PC-3 (cell line): ENCODE results near the gene AGAP1. TPM values are rescaled to one million over a fixed set of nuclear protein-coding genes. Genes with fewer than 3 reads are reported as not detected.

Source experiments
- ATAC-seq: fragments of 200-7000 bp; cut with Tn5 transposase; 2 replicates; pipeline ENCODE4 v1.9.1; 2020; ENCODE audit warnings: mild to moderate bottlenecking, moderate library complexity
- BruUV-seq: library from RNA; stranded (reverse); fragments of 400-500 nt; replicated peaks from 2 replicates; lab custom pipeline; 2021; lab: Mats Ljungman, UMichigan
- CTCF ChIA-PET: fragments of 300-600 bp; sonication (Branson Sonifier 250); formaldehyde crosslinking; loops from one replicate; lab custom pipeline; 2022; ENCODE audit warnings: antibody characterized with exemption; lab: Charles Lee
- POLR2A ChIA-PET: fragments of 300-600 bp; sonication (Branson Sonifier 250); formaldehyde crosslinking; loops from one replicate; lab custom pipeline; 2022; ENCODE audit warnings: antibody characterized with exemption; ENCODE audit not compliant: unreplicated experiment; lab: Charles Lee
- DNase-seq: peaks from one replicate; pipeline ENCODE4 v3.0.0-alpha.2; 2015
- H2AFZ ChIP-seq: fragments of 300-600 bp; sonication (generic); 2 replicates; pipeline ENCODE4 v1.6.0; 2016; ENCODE audit warnings: antibody characterized with exemption, low read length
- H3F3A ChIP-seq: fragments of 300-600 bp; sonication (generic); one replicate; pipeline ENCODE4 v1.6.0; 2017; ENCODE audit warnings: antibody characterized with exemption, low read length, control low read depth, mild to moderate bottlenecking; ENCODE audit not compliant: unreplicated experiment
- H3K27ac ChIP-seq: fragments of 300-600 bp; sonication (generic); 2 replicates; pipeline ENCODE4 v1.5.1; 2016; ENCODE audit warnings: mild to moderate bottlenecking, low read length
- H3K27me3 ChIP-seq: fragments of 300-600 bp; sonication (generic); 2 replicates; pipeline ENCODE4 v1.6.1; 2016; ENCODE audit warnings: low read length, mixed read lengths
- H3K36me3 ChIP-seq: fragments of 300-600 bp; sonication (generic); 2 replicates; pipeline ENCODE4 v1.6.1; 2016; ENCODE audit warnings: low read depth, mixed run types, low read length, mixed read lengths
- H3K4me1 ChIP-seq: fragments of 300-600 bp; sonication (generic); 2 replicates; pipeline ENCODE4 v1.5.1; 2016; ENCODE audit warnings: low read length; ENCODE audit not compliant: insufficient read depth
- H3K4me2 ChIP-seq: fragments of 300-600 bp; sonication (generic); 2 replicates; pipeline ENCODE4 v1.6.0; 2016; ENCODE audit warnings: low read length
- H3K4me3 ChIP-seq: fragments of 300-600 bp; sonication (generic); 2 replicates; pipeline ENCODE4 v1.5.1; 2016; ENCODE audit warnings: mild to moderate bottlenecking, low read length, mixed read lengths
- H3K79me2 ChIP-seq: fragments of 300-600 bp; sonication (generic); 2 replicates; pipeline ENCODE4 v1.6.1; 2017; ENCODE audit warnings: low read length, mixed read lengths
- H3K9ac ChIP-seq: fragments of 300-600 bp; sonication (generic); 2 replicates; pipeline ENCODE4 v1.6.0; 2016; ENCODE audit warnings: mild to moderate bottlenecking, low read length
- H3K9me2 ChIP-seq: fragments of 300-600 bp; sonication (generic); replicated peaks from 2 replicates; pipeline ENCODE4 v1.6.1; 2016; ENCODE audit warnings: mixed run types, low read length, mixed read lengths
- H3K9me3 ChIP-seq: fragments of 300-600 bp; sonication (generic); 2 replicates; pipeline ENCODE4 v1.6.1; 2016; ENCODE audit warnings: low read length, mixed read lengths
- H4K20me1 ChIP-seq: fragments of 300-600 bp; sonication (generic); 2 replicates; pipeline ENCODE4 v1.6.1; 2016; ENCODE audit warnings: low read length, mixed read lengths
- CTCF ChIP-seq: fragments of 300-600 bp; sonication (generic); conservative IDR thresholded peaks from 2 replicates; pipeline ENCODE4 v1.5.1; 2017; ENCODE audit warnings: antibody characterized with exemption, low read depth, mild to moderate bottlenecking, low read length
- EZH2 ChIP-seq: fragments of 300-600 bp; sonication (generic); IDR thresholded peaks from one replicate; pipeline ENCODE4 v1.6.1; 2017; ENCODE audit warnings: antibody characterized with exemption, mild to moderate bottlenecking, low read length; ENCODE audit not compliant: unreplicated experiment
- EZH2phosphoT487 ChIP-seq: fragments of 300-600 bp; sonication (generic); IDR thresholded peaks from 2 replicates; pipeline ENCODE4 v1.6.1; 2018; ENCODE audit warnings: mild to moderate bottlenecking, antibody characterized with exemption, low read length, borderline replicate concordance
- intact Hi-C: fragments of 100-400 bp; cut with micrococcal nuclease; formaldehyde crosslinking; loops from 2 replicates; pipeline ENCODE4 v1.9.0; 2023
- total RNA-seq: library from RNA; depleted of rRNA; stranded (reverse); fragments of >200 nt; gene quantifications from 2 replicates; pipeline ENCODE4 v1.2.3, GENCODE V29; 2014

The AGAP1 gene
- total RNA-seq, 1 experiment from 2014 or later, result 31.0 TPM

GRCh38 chr2:236085647-236086046 lies 591.8 kb downstream of the AGAP1 start:
- Histone ChIP-seq H3F3A (no peaks in the 10 kb centered on the region), H3K4me1 (peaks cover 19% of the 10 kb centered on the region), H3K9me2 (no peaks in the 10 kb centered on the region), H4K20me1 (no peaks in the 10 kb centered on the region), H2AFZ (no peak overlapping the region), H3K36me3 (no peaks in the 10 kb centered on the region), H3K27ac (no peak overlapping the region), H3K9ac (no peak overlapping the region), H3K27me3 (no peaks in the 10 kb centered on the region), H3K4me2 (no peak overlapping the region), H3K79me2 (no peaks in the 10 kb centered on the region), H3K4me3 (no peak overlapping the region), H3K9me3 (no peaks in the 10 kb centered on the region)
- intact Hi-C loops, result no loop called here
- TF ChIP-seq CTCF (no peak), EZH2phosphoT487 (no peak), EZH2 (no peak)
- BruUV-seq, result no TSS peak
- ChIA-PET CTCF (no interaction called here), POLR2A (no interaction called here)
- DNase-seq (no peak), ATAC-seq (no peak)

GRCh38 chr2:236086403-236086970 lies 592.6 kb downstream of the AGAP1 start:
- H3K9me3 ChIP-seq, result no peaks in the 10 kb centered on the region
- no peaks in the 10 kb centered on the region for H4K20me1 ChIP-seq
- no peaks in the 10 kb centered on the region for H3F3A ChIP-seq
- no peak overlapping the region for H2AFZ ChIP-seq
- no peak for DNase-seq
- intact Hi-C loops, result no loop called here
- H3K27me3 ChIP-seq, result no peaks in the 10 kb centered on the region
- ChIA-PET POLR2A (no interaction called here), CTCF (no interaction called here)
- H3K36me3 ChIP-seq, result no peaks in the 10 kb centered on the region
- no peaks in the 10 kb centered on the region for H3K79me2 ChIP-seq
- H3K4me3 ChIP-seq, result no peak overlapping the region
- no peak overlapping the region for H3K4me2 ChIP-seq
- no peak overlapping the region for H3K27ac ChIP-seq
- no TSS peak for BruUV-seq
- peaks cover 16% of the 10 kb centered on the region for H3K4me1 ChIP-seq
- no peaks in the 10 kb centered on the region for H3K9me2 ChIP-seq
- no peak overlapping the region for H3K9ac ChIP-seq
- ATAC-seq, result no peak
- TF ChIP-seq EZH2phosphoT487 (no peak), CTCF (no peak), EZH2 (no peak)

GRCh38 chr2:236086971-236087465 lies 593.2 kb downstream of the AGAP1 start:
- Histone ChIP-seq H4K20me1 (no peaks in the 10 kb centered on the region), H3K9me2 (no peaks in the 10 kb centered on the region), H2AFZ (no peak overlapping the region), H3K36me3 (no peaks in the 10 kb centered on the region), H3K9me3 (no peaks in the 10 kb centered on the region), H3F3A (no peaks in the 10 kb centered on the region), H3K4me1 (peaks cover 11% of the 10 kb centered on the region), H3K4me3 (no peak overlapping the region), H3K27me3 (no peaks in the 10 kb centered on the region), H3K9ac (no peak overlapping the region), H3K4me2 (no peak overlapping the region), H3K27ac (no peak overlapping the region), H3K79me2 (no peaks in the 10 kb centered on the region)
- CTCF ChIA-PET, result no interaction called here
- intact Hi-C loops, result no loop called here
- TF ChIP-seq EZH2phosphoT487, result no peak
- TF ChIP-seq EZH2, result no peak
- no peak for TF ChIP-seq CTCF
- DNase-seq (no peak), ATAC-seq (no peak)
- POLR2A ChIA-PET, result no interaction called here
- no TSS peak for BruUV-seq
